HG02870 (cell line): ENCODE data around the gene UAP1L1.
"Not testable (repeated sequence)": the region's sequence is repeated elsewhere in the genome, so short reads cannot be mapped to it uniquely, and the experiment has no call there.

Source experiments
- ATAC-seq: cut with Tn5 transposase; IDR thresholded peaks from one replicate; pipeline ENCODE4 v1.9.1; 2021; ENCODE audit warnings: mild to moderate bottlenecking, moderate library complexity; ENCODE audit not compliant: unreplicated experiment

The UAP1L1 gene

GRCh38 chr9:137055385-137056364 lies 21.6 kb upstream of the UAP1L1 start:
- ATAC-seq, result no peak

- ATAC-seq, result no peak
These were observed 20.4 kb upstream of the UAP1L1 start for GRCh38 chr9:137056739-137057415.

- ATAC-seq, result no peak
These were observed 19.8 kb upstream of the UAP1L1 start for GRCh38 chr9:137057545-137057944.

- no peak for ATAC-seq
These were observed 18.6 kb upstream of the UAP1L1 start for GRCh38 chr9:137058521-137059234.

DNA sequence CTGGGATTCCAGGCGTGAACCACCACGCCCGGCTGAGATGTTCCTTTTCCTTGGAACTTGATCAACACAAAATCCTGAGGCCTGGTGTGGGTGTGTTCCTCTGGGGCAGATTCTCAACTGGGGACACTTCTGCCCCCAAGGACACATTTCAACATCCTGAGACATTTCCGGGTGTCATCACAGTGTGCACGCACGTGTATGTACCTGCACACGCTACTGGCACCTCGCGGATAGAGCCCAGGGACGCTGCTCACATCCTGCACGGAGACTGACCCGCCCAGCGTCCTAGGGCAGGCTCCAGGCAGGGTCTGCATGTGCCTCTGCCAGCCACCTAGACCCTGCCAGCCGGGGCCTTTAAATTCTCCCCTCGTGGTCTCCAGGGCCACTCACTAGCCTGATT lies 14.9 kb upstream of the UAP1L1 start:
- no peak for ATAC-seq

DNA sequence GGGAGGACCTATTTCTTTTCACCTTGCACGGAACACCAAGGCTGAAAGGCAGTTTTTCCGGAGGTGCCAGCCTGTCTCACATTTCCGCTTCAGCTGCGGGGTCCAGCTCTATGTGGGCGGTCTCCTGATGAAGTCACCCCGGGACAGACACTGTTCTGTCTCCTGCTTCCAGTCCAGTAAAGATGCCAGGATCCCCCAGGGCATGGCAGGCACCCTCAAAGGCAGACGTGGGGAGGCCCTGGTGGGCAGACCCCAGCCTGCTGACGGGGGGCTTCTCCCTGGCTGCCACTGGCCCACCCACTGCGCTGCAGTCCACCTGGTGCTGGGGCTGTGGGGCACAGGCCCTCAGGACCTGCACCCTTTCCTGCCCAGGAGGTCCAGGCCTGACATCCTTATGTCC lies 14.5 kb upstream of the UAP1L1 start:
- ATAC-seq, result not testable (repeated sequence)

DNA sequence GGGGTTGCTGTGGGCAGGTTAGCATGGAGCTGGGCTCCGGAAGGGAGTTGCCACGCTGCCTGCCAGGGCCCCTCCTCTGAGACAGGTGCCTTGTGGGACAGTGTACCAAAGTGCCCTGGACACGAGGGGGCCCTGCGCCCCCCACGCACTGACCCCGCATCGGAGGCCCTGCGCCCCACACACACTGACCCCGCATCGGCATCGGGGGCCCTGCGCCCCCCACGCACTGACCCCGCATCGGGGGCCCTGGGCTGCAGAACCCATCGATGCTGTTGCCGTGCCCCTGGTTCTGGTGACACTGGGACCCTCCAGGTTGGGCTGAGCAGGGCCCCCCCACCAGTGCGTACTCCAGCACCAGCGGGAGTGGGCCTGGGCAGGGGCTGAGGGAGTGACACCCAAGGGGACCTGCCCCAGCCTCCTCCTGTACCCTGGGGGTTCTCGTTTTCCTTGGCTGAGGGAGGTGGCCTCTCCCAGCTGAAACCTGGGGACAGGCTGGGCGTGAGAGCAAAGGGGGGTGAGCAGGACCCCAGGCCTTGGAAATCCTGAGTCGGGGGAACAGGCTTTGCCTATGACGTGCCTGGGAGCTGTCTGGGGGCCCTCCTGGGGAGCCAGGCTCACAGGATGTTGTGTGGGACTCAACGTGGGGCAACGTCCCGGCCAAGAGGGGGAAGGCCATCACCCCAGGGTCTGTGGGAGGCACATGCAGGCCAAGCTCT lies 13.8 kb upstream of the UAP1L1 start:
- ATAC-seq, result no peak

DNA sequence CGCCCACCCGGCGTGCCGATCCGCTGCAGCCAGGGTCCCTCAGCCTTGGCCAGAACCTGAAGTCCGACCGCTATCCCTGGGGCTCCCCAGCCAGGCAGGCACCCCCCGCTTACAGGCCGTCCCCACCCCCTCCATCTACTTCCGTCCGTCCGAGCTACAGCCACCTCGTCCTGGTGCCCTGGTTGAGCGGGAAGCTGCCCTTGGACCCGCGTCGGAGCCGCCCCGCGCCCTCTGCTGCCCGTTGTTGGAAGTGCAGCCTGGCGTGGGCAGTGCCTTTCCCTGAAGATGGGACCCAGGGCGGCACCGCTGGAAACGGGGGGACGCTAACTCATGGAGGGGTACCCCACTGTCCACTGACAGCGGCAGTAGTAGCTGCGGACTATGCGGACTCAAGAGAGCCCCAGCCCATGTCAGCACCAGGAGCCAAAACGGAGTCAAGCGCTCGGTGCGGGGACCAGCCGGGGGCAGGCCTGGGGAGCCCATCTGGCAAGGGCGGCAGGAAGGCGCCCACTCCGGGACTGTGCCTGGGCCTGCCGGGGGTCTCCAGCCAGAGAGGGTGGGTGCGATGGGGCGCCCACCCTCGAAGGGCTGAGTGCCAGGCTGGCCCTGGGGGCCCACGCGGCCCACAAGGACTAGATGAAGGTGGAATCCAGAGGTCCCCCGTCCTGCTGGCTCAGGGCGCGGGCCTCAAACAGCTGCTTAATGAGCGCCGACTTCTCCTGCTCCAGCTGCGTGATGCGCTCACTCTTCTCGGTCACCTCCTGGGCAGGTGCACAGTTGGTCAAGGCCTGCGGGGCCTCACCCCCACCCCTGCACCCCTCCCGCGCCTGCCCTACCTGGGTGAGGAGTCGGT lies 13.1 kb upstream of the UAP1L1 start:
- no peak for ATAC-seq

- no peak for ATAC-seq
These were observed 12.5 kb upstream of the UAP1L1 start for GRCh38 chr9:137064880-137065164.

GRCh38 chr9:137065336-137065967 lies 11.9 kb upstream of the UAP1L1 start:
- ATAC-seq, result no peak

DNA sequence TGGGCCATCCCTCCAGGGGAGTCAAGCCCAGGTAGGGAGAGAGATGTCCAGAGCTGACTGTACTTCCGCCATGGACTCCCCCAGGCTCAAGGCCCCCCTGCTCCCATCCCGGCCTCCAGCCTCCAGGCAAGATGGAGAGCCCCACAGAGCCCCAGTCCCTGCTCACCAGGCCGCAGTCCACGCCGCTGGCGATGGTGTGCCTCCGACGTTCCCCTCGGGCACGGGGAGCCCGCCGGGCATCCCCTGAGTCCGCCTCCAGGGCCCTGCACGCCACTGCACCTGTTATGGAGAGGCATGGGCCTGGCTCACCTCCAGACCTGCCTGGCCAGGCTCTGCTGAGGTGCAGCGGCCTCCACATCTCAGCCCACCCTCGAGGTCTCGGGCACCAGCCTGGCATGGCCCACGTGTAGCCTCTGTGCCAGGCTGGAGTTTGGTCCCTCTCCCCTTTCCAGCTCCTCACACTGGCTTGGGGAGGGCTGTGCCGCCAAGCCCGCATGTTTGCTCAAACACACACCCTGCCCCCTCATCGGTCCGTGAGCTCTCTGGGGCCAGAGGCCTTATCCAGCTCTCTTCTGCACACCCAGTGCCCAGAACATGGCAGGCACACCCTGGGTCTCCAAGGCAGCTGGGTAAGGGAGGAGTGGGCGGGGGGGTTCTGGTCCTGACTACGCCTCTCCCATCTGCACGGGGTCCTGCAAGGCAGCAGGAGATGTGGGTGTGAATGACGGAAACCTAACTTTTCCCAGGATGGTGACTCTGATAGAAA lies 11.0 kb upstream of the UAP1L1 start:
- ATAC-seq, result no peak

- ATAC-seq, result no peak
These were observed 9.3 kb upstream of the UAP1L1 start for GRCh38 chr9:137067860-137068538.

DNA sequence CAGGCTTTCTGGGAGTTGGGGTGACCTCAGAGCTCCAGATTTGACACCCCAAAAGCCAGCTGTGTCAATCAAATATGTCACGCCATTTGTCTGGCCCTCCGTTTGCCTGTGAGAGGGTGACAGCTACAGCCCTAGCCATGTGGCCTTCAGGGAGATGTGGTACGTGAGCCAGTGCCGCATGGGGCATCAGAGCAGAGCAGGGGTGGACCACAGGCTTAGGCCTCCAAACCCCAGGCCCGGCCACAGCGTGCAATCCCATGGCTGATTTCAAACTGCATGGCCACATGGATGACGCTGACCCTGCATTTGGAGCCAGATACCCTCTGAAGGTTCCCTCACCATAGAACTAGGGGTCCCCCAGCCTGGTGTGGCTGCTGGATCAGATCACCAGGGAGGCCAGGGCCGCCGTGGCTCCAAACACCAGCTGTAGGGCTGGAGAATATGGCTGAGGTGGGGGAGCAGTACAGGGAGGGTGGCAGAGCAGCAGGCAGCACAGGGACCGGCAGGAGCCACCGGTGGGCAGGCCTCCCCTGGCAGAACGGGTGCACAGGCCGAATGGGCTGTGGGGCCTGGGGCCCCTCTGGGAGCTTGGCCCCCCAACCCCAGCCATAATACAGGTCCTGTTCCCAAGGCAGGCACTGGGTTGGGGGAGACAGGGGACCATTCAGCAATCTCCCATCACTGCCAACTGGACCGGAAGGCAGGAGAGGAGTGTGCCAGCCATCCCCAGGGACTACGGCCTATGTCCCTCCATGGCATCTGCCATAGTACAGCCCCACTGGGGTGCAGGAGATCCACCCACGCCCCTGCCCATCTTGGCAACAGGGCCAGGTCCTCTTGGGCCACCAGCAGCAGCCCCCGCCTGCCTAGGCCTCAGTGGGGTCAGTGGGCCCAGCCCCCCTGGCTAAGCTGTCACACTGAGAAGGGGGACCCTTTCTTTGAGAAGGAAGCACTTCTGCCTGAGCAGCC lies 8.5 kb upstream of the UAP1L1 start:
- ATAC-seq, result no peak

- no peak for ATAC-seq
These were observed 7.7 kb upstream of the UAP1L1 start for GRCh38 chr9:137069508-137070091.

- ATAC-seq, result peak; percentile 69
These were observed 7.0 kb upstream of the UAP1L1 start, which contains the start of gene SAPCD2 for GRCh38 chr9:137070201-137070905. Gene SAPCD2 (minus strand): TSS chr9:137070557. CDS start chr9:137070460, 97 bp downstream.

- ATAC-seq, result peak; percentile 11
These were observed 6.4 kb upstream of the UAP1L1 start for GRCh38 chr9:137070906-137071275.
